Muscle of leg (tissue), 11 donors: ENCODE results near the gene IFT81. TPM values are rescaled to one million over a fixed set of nuclear protein-coding genes. Genes with fewer than 3 reads are reported as not detected.

Experiments used
- DNase-seq: peaks from one replicate; pipeline ENCODE4 v3.0.0; 2013
- H3K27ac ChIP-seq: one replicate; pipeline ENCODE4 v1.5.1; 2013; ENCODE audit warnings: mild to moderate bottlenecking, low read length, control low read depth
- H3K27me3 ChIP-seq: one replicate; pipeline ENCODE4 v1.6.1; 2013; ENCODE audit warnings: low read length; ENCODE audit not compliant: control insufficient read depth, insufficient read depth
- H3K36me3 ChIP-seq: one replicate; pipeline ENCODE4 v1.6.1; 2013; ENCODE audit warnings: low read length; ENCODE audit not compliant: control insufficient read depth, insufficient read depth
- H3K4me1 ChIP-seq: one replicate; pipeline ENCODE4 v1.6.1; 2013; ENCODE audit warnings: low read length; ENCODE audit not compliant: control insufficient read depth, insufficient read depth
- H3K4me3 ChIP-seq: one replicate; pipeline ENCODE4 v1.5.1; 2013; ENCODE audit warnings: low read length, control low read depth
- H3K9me3 ChIP-seq: replicated peaks from 2 replicates; pipeline ENCODE4 v1.6.1; 2013; ENCODE audit warnings: low read depth, low read length; ENCODE audit not compliant: control insufficient read depth
- WGBS: methylation state at CpG from one replicate; pipeline ENCODE4 v1.1.5; 2013; ENCODE audit warnings: missing lambda C conversion rate; ENCODE audit not compliant: insufficient coverage; 5-methylcytosine and 5-hydroxymethylcytosine counted together
- polyA plus RNA-seq, 8 donors: library from polyadenylated mRNA; unstranded; fragments of 120-200 nt; gene quantifications; one replicate each; pipeline versions ENCODE4 v1.2.1 to v1.2.3, GENCODE V29; 2013; ENCODE audit warnings: inconsistent platforms in 1 of 8, low replicate concordance in 1 of 8; ENCODE audit not compliant: insufficient read length in 8 of 8, insufficient read depth in 1 of 8
- total RNA-seq: library from RNA; stranded (reverse); fragments of 120-200 nt; gene quantifications from one replicate; pipeline ENCODE4 v1.2.4, GENCODE V29; 2013

The IFT81 gene
- total and polyA plus RNA-seq, 9 donors, result 14.0 to 19.9 (median 17.7) TPM

DNA sequence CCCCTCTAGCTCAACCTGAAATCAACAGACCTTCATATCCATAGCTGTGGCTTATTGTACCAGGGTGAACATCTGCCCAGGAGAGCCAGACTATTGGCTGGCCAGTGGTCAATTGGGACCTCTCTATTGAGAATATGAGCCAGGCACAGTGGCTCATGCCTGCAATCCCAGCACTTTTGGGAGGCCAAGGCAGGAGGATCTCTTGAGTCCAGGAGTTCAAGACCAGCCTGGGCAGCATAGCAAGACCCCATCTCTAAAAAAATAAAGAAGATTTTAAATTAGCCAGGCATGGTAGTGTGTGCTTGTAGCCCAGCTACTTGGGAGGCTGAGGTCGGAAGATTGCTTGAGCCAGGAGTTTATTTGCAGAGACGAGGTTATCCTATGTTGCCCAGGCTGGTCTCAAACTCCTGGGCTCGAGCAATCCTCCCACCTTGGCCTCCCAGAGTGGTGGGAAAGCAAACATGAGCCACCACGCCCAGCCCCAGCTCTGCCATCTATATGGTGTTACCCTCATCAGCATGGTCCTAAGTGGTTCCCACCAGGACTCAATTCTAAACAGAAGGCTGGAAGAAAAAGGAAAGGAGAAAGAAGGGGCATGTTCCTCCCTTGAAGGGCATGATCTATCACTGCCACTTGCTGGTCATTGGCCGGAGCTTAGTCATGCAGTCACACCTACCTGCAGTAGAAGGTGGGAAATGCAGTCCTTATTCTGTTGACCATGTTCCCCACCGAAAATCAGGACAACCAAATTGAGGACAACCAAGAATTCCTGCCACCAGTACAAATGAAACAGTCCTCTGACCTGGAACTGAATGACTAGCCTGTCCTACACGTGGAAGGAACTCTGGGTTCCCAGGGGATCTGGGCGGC, 33.7 kb upstream of the IFT81 start:
- WGBS, result 71% methylated on average over 7 of the region's 8 CpGs
- Histone ChIP-seq H3K27me3 (peaks cover 2% of the 10 kb centered on the region), H3K4me1 (peaks cover 3% of the 10 kb centered on the region), H3K9me3 (no peaks in the 10 kb centered on the region), H3K27ac (no peak overlapping the region), H3K36me3 (no peaks in the 10 kb centered on the region), H3K4me3 (no peak overlapping the region)
- no peak for DNase-seq

DNA sequence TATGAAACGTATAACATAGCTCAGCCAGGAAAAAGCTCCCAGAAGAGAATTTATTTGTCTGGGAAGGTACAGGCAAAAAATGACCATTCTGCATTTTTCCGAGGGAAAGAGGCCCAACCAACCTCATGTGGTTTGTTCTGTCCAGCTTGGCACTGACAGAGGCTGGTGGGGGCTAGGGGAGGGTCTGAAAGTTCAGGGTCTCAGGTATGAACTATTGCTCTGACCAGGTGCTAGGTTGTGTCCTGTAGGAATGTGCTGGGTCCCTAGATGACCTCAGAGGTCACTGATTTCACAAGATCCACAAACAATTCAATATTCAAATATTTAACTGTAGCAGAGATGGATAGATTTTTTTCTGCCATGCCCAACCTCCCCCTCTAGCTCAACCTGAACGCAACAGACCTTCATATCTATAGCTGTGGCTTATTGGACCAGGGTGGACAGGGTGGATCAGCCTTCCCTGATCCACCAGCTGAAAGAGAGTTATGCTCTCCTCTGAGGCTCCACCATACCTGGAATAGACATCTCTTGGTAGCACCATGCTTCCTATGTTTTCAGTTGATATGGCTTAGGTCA, 32.9 kb upstream of the IFT81 start:
- whole genome bisulfite sequencing, result 11% methylated on average over 2 of the region's 3 CpGs
- DNase-seq, result no peak
- Histone ChIP-seq H3K9me3 (no peaks in the 10 kb centered on the region), H3K4me3 (no peak overlapping the region), H3K27ac (no peak overlapping the region), H3K36me3 (no peaks in the 10 kb centered on the region), H3K4me1 (peaks cover 3% of the 10 kb centered on the region), H3K27me3 (peaks cover 2% of the 10 kb centered on the region)

DNA sequence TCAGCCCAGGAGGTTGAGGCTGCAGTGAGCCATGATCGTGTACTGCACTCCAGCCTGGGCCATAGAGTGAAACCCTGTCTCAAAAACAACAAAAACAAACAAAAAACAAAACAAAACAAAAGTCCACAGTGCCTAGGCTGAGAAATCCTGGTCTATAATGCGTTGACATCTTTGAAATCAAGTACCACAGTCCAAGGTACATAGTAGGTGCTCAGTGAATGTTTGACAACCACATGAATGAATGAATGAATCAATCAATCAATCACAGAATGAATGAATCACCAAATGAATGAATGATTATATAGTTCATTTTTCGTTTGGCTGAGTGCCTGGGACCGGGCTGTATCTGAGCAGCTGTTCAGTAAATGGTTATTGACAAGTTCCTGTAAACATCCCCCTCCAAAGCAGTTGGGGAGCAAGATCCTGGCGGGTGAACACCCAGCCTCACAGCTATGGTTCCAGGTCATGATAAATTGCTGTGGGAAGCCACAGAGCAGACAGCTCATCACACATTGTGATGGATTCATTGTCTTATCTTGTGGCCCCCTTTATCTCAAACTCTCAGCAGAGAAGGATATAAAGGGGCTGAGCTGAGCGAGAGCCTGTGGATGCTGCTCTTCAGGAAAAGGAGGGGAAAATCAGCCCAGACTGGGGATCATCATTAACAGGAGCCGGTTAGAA, 30.4 kb upstream of the IFT81 start:
- H3K27me3 ChIP-seq, result no peaks in the 10 kb centered on the region
- no peak overlapping the region for H3K27ac ChIP-seq
- no peak overlapping the region for H3K4me3 ChIP-seq
- no peaks in the 10 kb centered on the region for H3K36me3 ChIP-seq
- no CpG with 5 or more reads among the region's 7 CpGs for WGBS
- no peak for DNase-seq
- peaks cover 3% of the 10 kb centered on the region for H3K4me1 ChIP-seq
- H3K9me3 ChIP-seq, result no peaks in the 10 kb centered on the region

DNA sequence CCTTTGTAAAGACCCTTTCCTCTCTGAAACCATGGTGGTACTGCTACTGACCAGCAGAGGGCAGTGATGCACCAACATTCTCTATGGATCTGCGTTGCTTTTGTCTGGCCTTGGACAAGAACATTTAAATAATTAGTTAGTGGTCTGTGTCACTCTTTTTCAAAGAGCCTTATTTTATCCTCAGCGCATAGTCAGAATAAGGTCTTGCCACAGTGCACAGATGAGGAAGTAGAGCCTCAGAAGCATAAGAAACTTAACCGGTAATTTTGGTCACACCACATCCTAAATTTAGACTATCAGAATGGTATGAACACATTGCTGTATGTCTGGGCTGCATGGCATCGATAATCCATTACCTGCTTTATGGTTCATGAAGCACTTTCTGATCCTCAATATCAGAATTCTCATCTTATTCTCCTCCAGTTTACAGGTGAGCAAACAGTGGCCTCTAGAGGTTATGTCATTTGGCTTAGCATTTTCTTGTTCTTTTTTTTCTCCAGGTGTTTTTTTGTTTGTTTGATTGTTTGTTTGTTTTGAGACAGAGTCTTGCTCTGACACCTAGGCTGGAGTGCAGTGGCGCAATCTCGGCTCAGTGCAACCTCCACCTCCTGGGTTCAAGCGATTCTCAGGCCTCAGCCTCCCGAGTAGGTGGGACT, 23.7 kb upstream of the IFT81 start:
- H3K27me3 ChIP-seq, result no peaks in the 10 kb centered on the region
- H3K4me3 ChIP-seq, result no peak overlapping the region
- no peaks in the 10 kb centered on the region for H3K36me3 ChIP-seq
- no peak overlapping the region for H3K27ac ChIP-seq
- DNase-seq, result peak; percentile 85
- no peaks in the 10 kb centered on the region for H3K9me3 ChIP-seq
- H3K4me1 ChIP-seq, result peaks cover 9% of the 10 kb centered on the region
- WGBS, result 67% methylated on average over 7 of the region's 8 CpGs

DNA sequence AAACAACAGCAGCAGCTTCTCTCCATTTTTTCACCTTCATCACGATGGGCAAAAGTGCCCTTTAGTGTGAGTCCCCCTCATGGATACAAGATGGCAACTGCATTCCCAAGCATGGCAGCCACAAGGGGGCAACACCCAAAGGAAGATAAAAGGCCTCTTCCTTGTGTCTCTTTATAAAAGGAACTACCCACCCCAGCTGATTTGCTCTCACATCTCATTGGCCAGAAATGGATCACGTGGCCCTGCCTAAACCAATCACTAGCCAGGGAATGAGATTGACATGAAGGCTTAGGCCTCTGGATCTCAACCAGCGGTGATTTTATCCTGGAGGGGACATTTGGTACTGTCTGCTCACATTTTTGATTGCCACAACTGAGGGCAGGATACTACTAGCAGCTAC, 21.9 kb upstream of the IFT81 start:
- H3K4me1 ChIP-seq, result peaks cover 9% of the 10 kb centered on the region
- peak; percentile 54 for DNase-seq
- H3K36me3 ChIP-seq, result no peaks in the 10 kb centered on the region
- no peak overlapping the region for H3K27ac ChIP-seq
- 86% methylated on average over 3 of the region's 3 CpGs for WGBS
- no peaks in the 10 kb centered on the region for H3K9me3 ChIP-seq
- no peak overlapping the region for H3K4me3 ChIP-seq
- H3K27me3 ChIP-seq, result no peaks in the 10 kb centered on the region

- peaks cover 29% of the 10 kb centered on the region for H3K4me1 ChIP-seq
- H3K36me3 ChIP-seq, result no peaks in the 10 kb centered on the region
- WGBS, result 78% methylated on average over 10 of the region's 14 CpGs
- DNase-seq, result peak; percentile 90
- H3K9me3 ChIP-seq, result no peaks in the 10 kb centered on the region
- H3K27me3 ChIP-seq, result no peaks in the 10 kb centered on the region
- peak overlapping the region; percentile 69 for H3K27ac ChIP-seq
- H3K4me3 ChIP-seq, result no peak overlapping the region
Observed at GRCh38 chr12:110104188-110105094, 19.7 kb upstream of the IFT81 start.

- Histone ChIP-seq H3K27me3 (no peaks in the 10 kb centered on the region), H3K27ac (peak overlapping the region; percentile 64), H3K9me3 (no peaks in the 10 kb centered on the region), H3K4me3 (no peak overlapping the region), H3K36me3 (no peaks in the 10 kb centered on the region), H3K4me1 (peaks cover 33% of the 10 kb centered on the region)
- no CpG with 5 or more reads among the region's 1 CpG for WGBS
- DNase-seq, result no peak
Observed at GRCh38 chr12:110105159-110105558, 19.0 kb upstream of the IFT81 start.

GRCh38 chr12:110105986-110106385, 18.2 kb upstream of the IFT81 start:
- peaks cover 33% of the 10 kb centered on the region for H3K4me1 ChIP-seq
- no peak overlapping the region for H3K27ac ChIP-seq
- no peak for DNase-seq
- H3K36me3 ChIP-seq, result no peaks in the 10 kb centered on the region
- no peaks in the 10 kb centered on the region for H3K9me3 ChIP-seq
- H3K4me3 ChIP-seq, result no peak overlapping the region
- WGBS, result 35% methylated on average over 2 of the region's 2 CpGs
- H3K27me3 ChIP-seq, result no peaks in the 10 kb centered on the region

- no peaks in the 10 kb centered on the region for H3K36me3 ChIP-seq
- H3K4me3 ChIP-seq, result no peak overlapping the region
- peak; percentile 70 for DNase-seq
- no peak overlapping the region for H3K27ac ChIP-seq
- H3K27me3 ChIP-seq, result no peaks in the 10 kb centered on the region
- WGBS, result 60% methylated on average over 14 of the region's 14 CpGs
- peaks cover 31% of the 10 kb centered on the region for H3K4me1 ChIP-seq
- peaks cover 3% of the 10 kb centered on the region for H3K9me3 ChIP-seq
Observed at GRCh38 chr12:110107369-110108281, 16.5 kb upstream of the IFT81 start.
